Measurements from ENCODE around the gene DLG4. TPM values are rescaled to one million over a fixed set of nuclear protein-coding genes. Genes with fewer than 3 reads are reported as not detected.

The DLG4 gene
- polyA plus RNA-seq, 1 experiment: 10.2 TPM

GRCh38 chr17:7225711-7226331 is 6.2 kb upstream of the DLG4 start:
- POLR2A ChIA-PET: interaction anchor here (0.8 to 1.7 kb wide), 2 partner anchors 9 to 16 kb away, joined by 3 to 5 read pairs; partner anchors contain the start of genes DVL2 and GABARAP
- Histone ChIP-seq H3K9me3 (ENCODE audit: control insufficient read depth, insufficient read depth, low read length) (no peaks in the 10 kb centered on the region; the same call in 1 of the 2 replicates), H3K27ac (ENCODE audit: low read depth, low read length) (no peak overlapping the region), H3K27me3 (ENCODE audit: control insufficient read depth, insufficient read depth, low read length) (no peaks in the 10 kb centered on the region), H3K4me3 (ENCODE audit: low read depth, low read length) (no peak overlapping the region)
- no peak for DNase-seq (ENCODE audit: low read depth, low spot score)
- CTCF ChIA-PET: no interaction called here
- no peak for TF ChIP-seq CTCF (IDR thresholded peaks at IDR 0.05; ENCODE audit: low read depth, low read length)

- Histone ChIP-seq H3K27ac (ENCODE audit: low read depth, low read length) (no peak overlapping the region), H3K27me3 (ENCODE audit: control insufficient read depth, insufficient read depth, low read length) (no peaks in the 10 kb centered on the region), H3K4me3 (ENCODE audit: low read depth, low read length) (no peak overlapping the region), H3K9me3 (ENCODE audit: control insufficient read depth, insufficient read depth, low read length) (no peaks in the 10 kb centered on the region; the same call in 1 of the 2 replicates)
- no peak for TF ChIP-seq CTCF (IDR thresholded peaks at IDR 0.05; ENCODE audit: low read depth, low read length)
- POLR2A ChIA-PET: interaction anchor here (1.7 kb wide), 1 partner anchor 17 kb away, joined by 5 read pairs; the partner anchor contains the start of gene GABARAP
- no peak for DNase-seq (ENCODE audit: low read depth, low spot score)
- CTCF ChIA-PET: no interaction called here
These were observed 5.0 kb upstream of the DLG4 start for GRCh38 chr17:7224661-7225111.

- POLR2A ChIA-PET: interaction anchor here (1.7 kb wide), 1 partner anchor 18 kb away, joined by 5 read pairs; the partner anchor contains the start of gene GABARAP
- no peak overlapping the region for H3K4me3 ChIP-seq (ENCODE audit: low read depth, low read length)
- DNase-seq (ENCODE audit: low read depth, low spot score): no peak
- no peak for TF ChIP-seq CTCF (IDR thresholded peaks at IDR 0.05; ENCODE audit: low read depth, low read length)
- no peak overlapping the region for H3K27ac ChIP-seq (ENCODE audit: low read depth, low read length)
- H3K27me3 ChIP-seq (ENCODE audit: control insufficient read depth, insufficient read depth, low read length): no peaks in the 10 kb centered on the region
- no peaks in the 10 kb centered on the region; the same call in 1 of the 2 replicates for H3K9me3 ChIP-seq (ENCODE audit: control insufficient read depth, insufficient read depth, low read length)
- CTCF ChIA-PET: no interaction called here
These were observed 4.5 kb upstream of the DLG4 start for GRCh38 chr17:7224110-7224509.

GRCh38 chr17:7223375-7223774 is 3.7 kb upstream of the DLG4 start:
- Histone ChIP-seq H3K27me3 (ENCODE audit: control insufficient read depth, insufficient read depth, low read length) (no peaks in the 10 kb centered on the region), H3K4me3 (ENCODE audit: low read depth, low read length) (no peak overlapping the region), H3K9me3 (ENCODE audit: control insufficient read depth, insufficient read depth, low read length) (no peaks in the 10 kb centered on the region; the same call in 1 of the 2 replicates), H3K27ac (ENCODE audit: low read depth, low read length) (no peak overlapping the region)
- TF ChIP-seq CTCF (IDR thresholded peaks at IDR 0.05; ENCODE audit: low read depth, low read length): no peak
- DNase-seq (ENCODE audit: low read depth, low spot score): no peak
- ChIA-PET POLR2A (no interaction called here), CTCF (no interaction called here)

GRCh38 chr17:7222972-7223292 is 3.3 kb upstream of the DLG4 start:
- ChIA-PET POLR2A (interaction anchor here (0.7 kb wide), 1 partner anchor 17 kb away, joined by 3 read pairs; the partner anchor contains the start of gene PHF23), CTCF (no interaction called here)
- TF ChIP-seq CTCF (IDR thresholded peaks at IDR 0.05; ENCODE audit: low read depth, low read length): no peak
- Histone ChIP-seq H3K9me3 (ENCODE audit: control insufficient read depth, insufficient read depth, low read length) (no peaks in the 10 kb centered on the region; the same call in 1 of the 2 replicates), H3K27ac (ENCODE audit: low read depth, low read length) (no peak overlapping the region), H3K4me3 (ENCODE audit: low read depth, low read length) (no peak overlapping the region), H3K27me3 (ENCODE audit: control insufficient read depth, insufficient read depth, low read length) (no peaks in the 10 kb centered on the region)
- DNase-seq (ENCODE audit: low read depth, low spot score): no peak
